Fibroblast of the conjunctiva (primary cell): ENCODE results near the gene HTR7.
A peak's percentile ranks its signal among the peaks of the same experiment; 100 is the strongest.

ENCODE experiments used
- DNase-seq: peaks from one replicate; pipeline ENCODE4 v3.0.0-alpha.2; 2010; ENCODE audit warnings: low read depth

Gene HTR7

GRCh38 chr10:90804354-90804753 is 53.5 kb downstream of the HTR7 start:
- DNase-seq: no peak

GRCh38 chr10:90801608-90802007 is 56.2 kb downstream of the HTR7 start:
- no peak for DNase-seq

GRCh38 chr10:90800232-90800796 is 57.5 kb downstream of the HTR7 start:
- DNase-seq: no peak

GRCh38 chr10:90799172-90799571 is 58.7 kb downstream of the HTR7 start:
- no peak for DNase-seq

- DNase-seq: no peak
These were observed 59.4 kb downstream of the HTR7 start for GRCh38 chr10:90798482-90798881.

GRCh38 chr10:90790422-90790821 is 67.4 kb downstream of the HTR7 start:
- no peak for DNase-seq

GRCh38 chr10:90788968-90789367 is 68.9 kb downstream of the HTR7 start:
- no peak for DNase-seq

- no peak for DNase-seq
These were observed 69.7 kb downstream of the HTR7 start for GRCh38 chr10:90788199-90788491.

GRCh38 chr10:90787393-90788198 is 70.2 kb downstream of the HTR7 start:
- no peak for DNase-seq

GRCh38 chr10:90785782-90786181 is 72.1 kb downstream of the HTR7 start:
- no peak for DNase-seq

GRCh38 chr10:90784771-90785170 is 73.1 kb downstream of the HTR7 start:
- no peak for DNase-seq

GRCh38 chr10:90780488-90780887 is 77.4 kb downstream of the HTR7 start:
- no peak for DNase-seq

GRCh38 chr10:90779548-90779947 is 78.3 kb downstream of the HTR7 start:
- no peak for DNase-seq

GRCh38 chr10:90777621-90778020 is 80.2 kb downstream of the HTR7 start:
- no peak for DNase-seq

- DNase-seq: no peak
These were observed 82.3 kb downstream of the HTR7 start for GRCh38 chr10:90775351-90776028.

GRCh38 chr10:90769946-90770841 is 87.6 kb downstream of the HTR7 start:
- no peak for DNase-seq

GRCh38 chr10:90751107-90751997 is 106.5 kb downstream of the HTR7 start:
- no peak for DNase-seq

- no peak for DNase-seq
These were observed 111.0 kb downstream of the HTR7 start for GRCh38 chr10:90746829-90747228.

GRCh38 chr10:90745565-90745964 is 112.3 kb downstream of the HTR7 start:
- no peak for DNase-seq

GRCh38 chr10:90743291-90743690 is 114.5 kb downstream of the HTR7 start:
- DNase-seq: no peak

GRCh38 chr10:90741926-90742565 is 115.8 kb downstream of the HTR7 start:
- DNase-seq: peak; percentile 26
